Ovary (tissue), 9 donors: Measurements from ENCODE around the gene PIK3AP1. TPM values are rescaled to one million over a fixed set of nuclear protein-coding genes. Genes with fewer than 3 reads are reported as not detected.

Experiments used
- DNase-seq, 5 donors: peaks; one replicate each; pipeline ENCODE4 v3.0.0-alpha.2; 2019 to 2020
- H3K27ac ChIP-seq, 2 donors: fragments of 200-600 bp; one replicate each; pipeline versions ENCODE4 v1.5.1 to v1.8.0; 2019 to 2022
- H3K27me3 ChIP-seq: fragments of 200-600 bp; one replicate; pipeline ENCODE4 v1.8.0; 2022
- H3K36me3 ChIP-seq: fragments of 200-600 bp; sonication (generic); one replicate; pipeline ENCODE4 v1.5.1; 2019
- H3K4me1 ChIP-seq: one replicate; pipeline ENCODE4 v1.8.1; 2013; ENCODE audit warnings: mild to moderate bottlenecking, moderate library complexity; ENCODE audit not compliant: insufficient read depth
- H3K4me3 ChIP-seq: fragments of 200-600 bp; sonication (generic); one replicate; pipeline ENCODE4 v1.5.1; 2017
- H3K9me3 ChIP-seq, 2 donors: fragments of 200-600 bp in 1 of 2; sonication (generic) in 1 of 2; one replicate each; pipeline versions ENCODE4 v1.5.1 to v1.8.1; 2013 to 2019; ENCODE audit warnings: mild to moderate bottlenecking in 1 of 2, moderate library complexity in 1 of 2
- EP300 ChIP-seq: sonication (generic); formaldehyde crosslinking; IDR thresholded peaks from one replicate; pipeline ENCODE4 v1.6.1; 2017; ENCODE audit warnings: antibody characterized with exemption
- POLR2A ChIP-seq: fragments of 450-650 bp; IDR thresholded peaks from one replicate; pipeline ENCODE4 v1.6.1; 2017; ENCODE audit warnings: antibody characterized with exemption, mild to moderate bottlenecking, moderate library complexity
- WGBS, 3 donors: extraction: QIAGEN DNeasy Blood & Tissue Kit in 1 of 3; methylation state at CpG; one replicate each; pipeline versions ENCODE4 v1.1.5 to v1.1.7; 2013 to 2017; 5-methylcytosine and 5-hydroxymethylcytosine counted together
- intact Hi-C, 4 donors: fragments of 100-400 bp; cut with DNase I; formaldehyde crosslinking; loops; one replicate each; pipeline versions ENCODE4 v1.11.0 to v1.15.1; 2022 to 2023
- polyA plus RNA-seq, 2 donors: library from polyadenylated mRNA; stranded (reverse); fragments of 200-250 nt in 1 of 2; fragments of 350-450 nt in 1 of 2; fragmentation: Illumina TruSeq in 1 of 2; extraction: RNeasy Lipid Tissue Mini Kit (QIAGEN cat#74804) in 1 of 2; gene quantifications; one replicate each; pipeline ENCODE4 v1.2.3, GENCODE V29; 2013 to 2014
- total RNA-seq, 7 donors: library from RNA; depleted of rRNA in 2 of 7; stranded (reverse); fragments of >200 nt in 2 of 7; fragmentation: NEBNext Ultra II Directional in 3 of 7; extraction: Animal tissue kit (Norgen Biotek cat#: 25700) in 3 of 7; gene quantifications; one replicate each; pipeline versions ENCODE4 v1.1.0 to v1.2.4, GENCODE V29; 2016 to 2023
- TF ChIP-seq, protein P1 (sequence below), 3 donors: fragments of 450-650 bp in 2 of 3; fragments of 200-600 bp in 1 of 3; IDR thresholded peaks; one replicate each; pipeline versions ENCODE4 v1.5.1 to v1.8.0; 2016 to 2022; ENCODE audit warnings: antibody characterized with exemption in 3 of 3, mild to moderate bottlenecking in 1 of 3
- donor health status: DM: no; HTN: no; CAD: no; lungs with moderate emphysema.
- donor health status: DM: no; HTN: no; CAD: no.
- donor health status: Bipolar disorder and iron deficiency.
- donor health status: DM: yes; HTN: yes; CAD: no.
- donor health status: DM: no; HTN: no; CAD: no.
- donor health status: DM: yes; HTN: yes; CAD: no.

The PIK3AP1 gene
- total and polyA plus RNA-seq, 9 donors = 2.5 to 14.2 (median 7.8) TPM

DNA sequence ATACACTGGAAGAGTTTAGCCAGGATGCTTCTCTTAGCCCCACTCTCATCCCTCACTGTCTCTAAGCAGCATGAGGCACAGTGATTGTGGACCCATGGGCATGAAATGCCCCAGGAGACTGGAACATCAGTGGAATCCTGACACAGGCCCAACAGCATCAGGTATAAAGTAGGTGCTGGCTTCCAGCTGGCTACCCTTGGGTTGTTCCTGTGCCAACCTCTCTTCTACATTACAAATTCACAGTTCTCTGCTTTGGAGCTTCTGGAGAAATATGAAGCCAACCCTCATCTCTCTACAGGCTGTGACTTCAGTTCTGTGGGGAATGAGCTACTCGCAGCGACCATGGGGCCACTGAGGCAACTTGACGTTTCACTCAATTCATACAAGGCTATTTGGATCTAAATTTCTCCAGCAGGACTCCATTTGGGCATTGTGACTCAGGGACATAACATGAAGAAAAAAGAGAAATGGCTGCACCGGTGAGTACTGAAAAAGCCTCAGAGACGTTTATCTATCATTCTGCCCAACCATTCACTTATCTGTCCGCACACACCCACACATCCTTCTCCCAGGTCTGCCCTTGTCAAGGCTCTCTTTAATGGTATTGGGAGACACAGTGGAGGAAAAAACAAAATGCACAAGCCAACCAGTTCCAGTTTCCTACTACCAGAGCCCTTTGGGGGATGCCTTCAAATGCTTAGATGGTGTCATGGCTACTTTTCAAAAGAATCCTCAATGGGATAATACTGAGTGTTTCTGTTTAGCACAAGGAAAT, 98.1 kb downstream of the PIK3AP1 start:
- Histone ChIP-seq H3K27ac (no peak overlapping the region), H3K4me1 (peaks cover 24% of the 10 kb centered on the region), H3K36me3 (no peaks in the 10 kb centered on the region), H3K27me3 (no peaks in the 10 kb centered on the region), H3K9me3 (no peaks in the 10 kb centered on the region), H3K4me3 (no peak overlapping the region)
- TF ChIP-seq POLR2A = no peak
- TF ChIP-seq EP300 = no peak
- TF ChIP-seq, protein P1, sequence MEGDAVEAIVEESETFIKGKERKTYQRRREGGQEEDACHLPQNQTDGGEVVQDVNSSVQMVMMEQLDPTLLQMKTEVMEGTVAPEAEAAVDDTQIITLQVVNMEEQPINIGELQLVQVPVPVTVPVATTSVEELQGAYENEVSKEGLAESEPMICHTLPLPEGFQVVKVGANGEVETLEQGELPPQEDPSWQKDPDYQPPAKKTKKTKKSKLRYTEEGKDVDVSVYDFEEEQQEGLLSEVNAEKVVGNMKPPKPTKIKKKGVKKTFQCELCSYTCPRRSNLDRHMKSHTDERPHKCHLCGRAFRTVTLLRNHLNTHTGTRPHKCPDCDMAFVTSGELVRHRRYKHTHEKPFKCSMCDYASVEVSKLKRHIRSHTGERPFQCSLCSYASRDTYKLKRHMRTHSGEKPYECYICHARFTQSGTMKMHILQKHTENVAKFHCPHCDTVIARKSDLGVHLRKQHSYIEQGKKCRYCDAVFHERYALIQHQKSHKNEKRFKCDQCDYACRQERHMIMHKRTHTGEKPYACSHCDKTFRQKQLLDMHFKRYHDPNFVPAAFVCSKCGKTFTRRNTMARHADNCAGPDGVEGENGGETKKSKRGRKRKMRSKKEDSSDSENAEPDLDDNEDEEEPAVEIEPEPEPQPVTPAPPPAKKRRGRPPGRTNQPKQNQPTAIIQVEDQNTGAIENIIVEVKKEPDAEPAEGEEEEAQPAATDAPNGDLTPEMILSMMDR (IDR thresholded peaks at IDR 0.05) = no peak
- WGBS, 3 donors = 84 to 88% (median 85%) methylated on average over 6 of the region's 6 CpGs
- DNase-seq = no peak
- intact Hi-C loops = no loop called here

DNA sequence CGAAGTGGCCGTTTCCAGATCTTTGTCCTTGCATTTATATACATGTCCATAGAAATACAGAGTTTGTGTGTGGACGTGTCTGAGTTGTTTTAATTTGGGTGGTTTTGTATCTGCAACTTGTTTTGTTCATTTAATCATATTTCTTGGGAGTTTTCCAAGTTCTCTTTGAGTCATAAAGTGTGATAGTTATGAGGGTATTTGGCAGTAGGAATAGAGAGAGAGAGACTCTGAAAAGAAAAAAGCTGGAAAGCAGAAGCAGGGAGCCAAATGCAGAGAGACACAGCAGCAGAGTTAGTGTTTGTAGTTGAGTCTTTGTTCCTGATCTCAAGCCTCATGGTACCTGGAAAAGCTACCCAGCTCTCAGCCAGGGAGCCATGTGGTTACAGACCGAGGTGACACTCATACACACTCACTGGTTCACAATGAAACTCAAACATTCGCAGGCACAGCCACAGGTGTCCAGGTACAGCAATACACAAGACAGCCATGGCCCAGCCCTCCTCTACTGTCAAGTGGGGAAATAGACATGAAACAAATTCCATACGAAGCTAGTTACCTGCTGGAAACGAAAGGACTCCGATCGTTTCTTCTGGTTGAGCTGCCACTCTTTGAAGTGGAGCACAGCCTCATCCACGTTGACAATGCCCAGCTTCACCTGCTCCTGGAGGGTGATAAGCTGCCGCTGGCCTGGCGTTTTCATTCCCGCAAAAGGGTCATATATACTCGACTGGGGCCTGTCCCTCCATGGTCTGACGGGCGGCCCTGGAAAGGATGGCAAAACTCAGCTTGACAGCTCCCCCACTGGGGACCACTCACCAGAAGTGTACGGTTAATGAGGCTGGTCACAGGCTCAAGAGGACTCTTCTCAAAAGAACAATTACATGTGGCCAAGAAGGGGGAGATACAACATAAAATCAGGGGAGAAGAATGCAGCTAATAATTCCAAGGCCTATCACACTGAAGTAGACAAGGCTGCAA, 100.2 kb downstream of the PIK3AP1 start:
- Histone ChIP-seq H3K9me3 (no peaks in the 10 kb centered on the region), H3K4me1 (peaks cover 28% of the 10 kb centered on the region), H3K27me3 (no peaks in the 10 kb centered on the region), H3K36me3 (no peaks in the 10 kb centered on the region), H3K4me3 (no peak overlapping the region), H3K27ac (peak overlapping the region; percentile 5 to 82)
- DNase-seq = peak in 1 of 5 donors; percentile 36
- intact Hi-C loops = no loop called here
- TF ChIP-seq, protein P1 (IDR thresholded peaks at IDR 0.05) = no peak
- TF ChIP-seq EP300 (no peak), POLR2A (no peak)
- WGBS, 3 donors = 51 to 58% (median 51%) methylated on average over 17 of the region's 17 CpGs

DNA sequence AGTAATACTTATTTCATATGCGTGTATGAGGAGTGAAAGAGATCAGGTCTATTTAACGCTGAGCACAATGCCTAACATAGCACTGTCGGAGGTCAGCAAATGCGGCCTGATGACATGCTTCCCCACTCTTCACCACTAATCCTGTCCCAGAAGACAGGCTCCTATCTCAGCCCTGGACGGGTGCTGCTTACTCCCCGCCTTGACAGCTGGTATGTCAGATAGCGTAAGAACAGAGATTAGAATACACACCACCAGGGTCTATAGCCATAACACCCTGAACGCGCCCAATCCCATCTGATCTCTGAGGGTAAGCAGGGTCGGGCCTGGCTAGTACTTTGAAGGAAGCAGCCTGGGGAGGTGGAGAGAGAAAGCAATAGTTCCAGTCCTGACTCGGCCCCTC, 101.2 kb downstream of the PIK3AP1 start:
- TF ChIP-seq POLR2A (no peak), EP300 (no peak)
- TF ChIP-seq, protein P1 (IDR thresholded peaks at IDR 0.05) = no peak
- peak overlapping the region; percentile 32 to 82 for H3K27ac ChIP-seq
- peak in 1 of 5 donors; percentile 42 for DNase-seq
- WGBS, 3 donors = 13 to 35% (median 14%) methylated on average over 11 of the region's 11 CpGs
- no peaks in the 10 kb centered on the region for H3K9me3 ChIP-seq
- intact Hi-C loops = no loop called here
- no peak overlapping the region for H3K4me3 ChIP-seq
- peaks cover 28% of the 10 kb centered on the region for H3K4me1 ChIP-seq
- no peaks in the 10 kb centered on the region for H3K36me3 ChIP-seq
- H3K27me3 ChIP-seq = no peaks in the 10 kb centered on the region

DNA sequence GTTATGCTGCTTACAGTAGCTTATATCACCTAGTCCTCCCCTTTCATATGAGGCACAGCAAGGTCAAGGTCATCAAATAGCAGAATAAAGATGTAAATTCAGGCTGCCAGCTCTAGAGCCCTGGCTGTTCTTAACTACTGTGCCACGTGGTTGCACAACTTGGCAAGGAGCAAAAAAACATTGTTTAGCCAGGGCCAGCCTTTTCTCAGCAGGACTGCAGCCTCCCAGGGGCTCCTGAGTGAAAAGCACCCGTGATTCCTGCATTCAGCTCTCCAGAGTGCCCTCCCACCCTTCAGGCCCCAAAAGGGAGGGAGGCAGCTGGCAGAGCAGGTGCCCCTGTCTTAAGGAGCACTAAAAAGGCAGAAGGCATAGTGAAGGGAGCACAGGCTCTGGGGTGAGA, 101.7 kb downstream of the PIK3AP1 start:
- no peaks in the 10 kb centered on the region for H3K9me3 ChIP-seq
- no peak overlapping the region for H3K4me3 ChIP-seq
- peaks cover 28% of the 10 kb centered on the region for H3K4me1 ChIP-seq
- H3K27ac ChIP-seq = peak overlapping the region; percentile 32 to 82
- intact Hi-C loops = no loop called here
- TF ChIP-seq EP300 = no peak
- TF ChIP-seq, protein P1 (IDR thresholded peaks at IDR 0.05) = no peak
- TF ChIP-seq POLR2A = no peak
- DNase-seq = peak; percentile 67 to 76 (median 74)
- no peaks in the 10 kb centered on the region for H3K27me3 ChIP-seq
- 0 to 18% (median 2%) methylated on average over 2 of the region's 2 CpGs for WGBS, 3 donors
- no peaks in the 10 kb centered on the region for H3K36me3 ChIP-seq
